ENCODE data around the gene LDLR.
A peak's percentile ranks its signal among the peaks of the same experiment; 100 is the strongest.
"Not testable (repeated sequence)": the region's sequence is repeated elsewhere in the genome, so short reads cannot be mapped to it uniquely, and the experiment has no call there.

Gene LDLR

DNA sequence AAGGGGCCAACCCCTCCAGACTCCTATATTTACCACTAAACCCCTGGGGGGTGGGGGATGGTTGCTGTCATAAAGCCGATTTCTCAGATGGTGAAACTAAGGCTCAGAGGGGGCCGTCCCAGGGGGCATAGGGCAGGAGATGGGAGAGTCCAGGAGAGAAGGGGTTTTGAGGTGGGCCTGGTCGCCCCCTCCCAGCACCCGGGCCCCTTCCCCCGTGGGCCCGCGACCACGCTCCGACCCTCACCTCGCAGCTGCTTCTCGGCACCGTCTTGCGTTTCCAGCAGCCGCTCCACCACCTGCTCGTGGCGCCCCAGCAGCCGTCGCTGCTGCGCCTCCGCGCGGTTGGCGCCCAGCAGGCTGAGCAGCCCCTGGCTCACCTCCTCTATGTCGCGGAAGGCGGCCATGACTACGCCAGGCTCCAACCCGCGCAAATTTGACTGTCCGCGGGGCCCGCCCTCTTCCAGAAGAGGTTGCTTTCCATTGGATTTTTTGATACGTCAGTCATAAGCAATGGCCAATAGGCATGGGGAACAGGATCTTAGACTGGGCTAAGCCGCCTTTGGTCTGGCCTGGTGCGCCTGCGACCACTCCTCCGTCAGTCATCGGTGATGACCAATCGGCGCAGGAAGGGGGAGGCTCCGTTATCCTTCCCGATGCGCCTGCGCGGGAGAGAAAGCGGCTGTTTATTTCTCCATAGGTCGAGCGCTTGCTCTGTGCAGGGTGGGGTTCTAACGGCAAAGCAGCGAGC lies 66.3 kb downstream of the LDLR start, which contains the start of gene SPC24:
Gene SPC24, minus strand, starts transcription at position 410 of the 748 bp plus-strand sequence. Its CDS starts 6 bp downstream, at position 404.
- DNase-seq (ENCODE audit: low read depth) = peak; percentile 98
- TF ChIP-seq, protein P1, sequence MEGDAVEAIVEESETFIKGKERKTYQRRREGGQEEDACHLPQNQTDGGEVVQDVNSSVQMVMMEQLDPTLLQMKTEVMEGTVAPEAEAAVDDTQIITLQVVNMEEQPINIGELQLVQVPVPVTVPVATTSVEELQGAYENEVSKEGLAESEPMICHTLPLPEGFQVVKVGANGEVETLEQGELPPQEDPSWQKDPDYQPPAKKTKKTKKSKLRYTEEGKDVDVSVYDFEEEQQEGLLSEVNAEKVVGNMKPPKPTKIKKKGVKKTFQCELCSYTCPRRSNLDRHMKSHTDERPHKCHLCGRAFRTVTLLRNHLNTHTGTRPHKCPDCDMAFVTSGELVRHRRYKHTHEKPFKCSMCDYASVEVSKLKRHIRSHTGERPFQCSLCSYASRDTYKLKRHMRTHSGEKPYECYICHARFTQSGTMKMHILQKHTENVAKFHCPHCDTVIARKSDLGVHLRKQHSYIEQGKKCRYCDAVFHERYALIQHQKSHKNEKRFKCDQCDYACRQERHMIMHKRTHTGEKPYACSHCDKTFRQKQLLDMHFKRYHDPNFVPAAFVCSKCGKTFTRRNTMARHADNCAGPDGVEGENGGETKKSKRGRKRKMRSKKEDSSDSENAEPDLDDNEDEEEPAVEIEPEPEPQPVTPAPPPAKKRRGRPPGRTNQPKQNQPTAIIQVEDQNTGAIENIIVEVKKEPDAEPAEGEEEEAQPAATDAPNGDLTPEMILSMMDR (conservative IDR thresholded peaks at IDR 0.05; ENCODE audit: low read length) = no peak
- peak within 1 kb of the TSS; percentile 81 for H3K4me3 ChIP-seq (ENCODE audit: low read length)

DNA sequence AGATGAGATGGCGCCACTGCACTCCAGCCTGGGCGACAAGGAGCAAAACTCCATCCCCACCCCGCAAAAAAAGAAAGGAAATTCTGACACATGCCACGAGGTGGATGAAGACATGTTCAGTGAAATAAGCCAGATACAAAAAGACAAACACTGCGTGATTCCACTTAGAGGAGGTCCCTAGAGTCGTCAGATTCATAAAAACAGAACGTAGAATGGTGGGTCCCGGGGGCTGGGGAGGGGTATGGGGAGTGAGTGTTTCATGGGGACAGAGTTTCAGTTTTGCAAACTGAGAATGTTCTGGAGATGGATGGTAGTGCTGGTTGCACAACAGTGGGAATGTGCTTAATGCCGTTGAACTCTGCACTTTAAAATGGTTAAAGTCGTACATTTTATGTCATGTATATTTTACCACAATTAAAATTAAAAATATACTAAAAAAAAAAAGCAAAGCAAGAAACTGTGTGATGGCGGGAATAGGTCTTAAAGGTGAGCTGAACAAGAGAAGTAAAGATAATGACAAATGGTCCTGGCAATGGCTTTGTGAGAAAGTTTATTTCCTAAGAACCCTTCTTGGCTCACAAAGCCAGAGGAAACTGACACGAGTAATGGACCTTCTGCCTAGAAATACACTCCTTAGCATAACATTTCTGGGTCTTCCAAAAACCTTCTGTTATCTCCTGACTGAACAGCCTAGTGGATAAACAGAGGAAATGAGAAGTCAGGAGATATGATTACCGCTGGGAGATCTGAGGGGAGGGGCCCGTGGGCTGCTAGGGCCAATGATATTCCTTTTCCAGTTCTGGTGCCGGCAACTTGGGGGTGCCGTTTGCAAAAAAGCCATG lies 70.6 kb downstream of the LDLR start:
- TF ChIP-seq, protein P1 (conservative IDR thresholded peaks at IDR 0.05; ENCODE audit: low read length) = no peak; the same call in 1 of the 2 replicates
- no peak for DNase-seq (ENCODE audit: low read depth)
- no peak overlapping the region for H3K4me3 ChIP-seq (ENCODE audit: low read length)

DNA sequence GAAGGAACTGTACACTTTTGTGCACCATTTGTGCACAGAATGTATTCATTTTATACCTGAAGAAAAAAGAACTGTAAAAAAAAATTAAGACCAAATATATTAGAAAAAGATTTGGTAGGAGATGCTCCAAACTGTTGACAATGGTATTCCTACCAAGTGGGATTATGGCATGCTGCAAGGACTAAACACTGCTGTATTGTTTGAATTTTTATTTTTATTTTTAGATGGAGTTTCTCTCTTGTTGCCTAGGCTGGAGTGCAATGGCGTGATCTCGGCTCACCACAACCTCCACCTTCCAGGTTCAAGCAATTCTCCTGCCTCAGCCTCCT lies 71.1 kb downstream of the LDLR start:
- not testable (repeated sequence) for DNase-seq (ENCODE audit: low read depth)

DNA sequence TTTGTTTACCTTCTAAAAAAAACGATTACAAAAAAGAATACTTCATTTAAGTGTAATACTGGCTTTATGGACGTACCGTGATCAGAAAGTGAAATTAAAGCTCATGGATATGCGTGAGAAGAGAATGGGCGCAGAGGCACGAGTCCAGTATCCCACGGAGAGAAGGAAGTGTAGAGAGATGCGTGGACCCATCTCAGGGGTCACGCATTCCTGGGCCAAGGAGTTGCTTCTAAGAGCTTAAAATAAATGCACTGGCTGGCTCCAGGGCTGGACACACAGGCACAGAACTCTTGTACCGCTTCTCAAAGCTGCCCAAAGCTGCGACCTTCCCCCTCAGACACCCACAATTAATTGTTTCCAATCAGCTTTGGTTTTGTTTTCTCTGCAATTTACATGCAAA lies 75.0 kb downstream of the LDLR start:
- H3K4me3 ChIP-seq (ENCODE audit: low read length) = peak overlapping the region; percentile 45
- TF ChIP-seq, protein P1 (conservative IDR thresholded peaks at IDR 0.05; ENCODE audit: low read length) = no peak
- DNase-seq (ENCODE audit: low read depth) = peak; percentile 56

More for the DNA sequence above, 71.1 kb downstream of the LDLR start:
- not testable (repeated sequence) for H3K4me3 ChIP-seq (ENCODE audit: low read length)

DNA sequence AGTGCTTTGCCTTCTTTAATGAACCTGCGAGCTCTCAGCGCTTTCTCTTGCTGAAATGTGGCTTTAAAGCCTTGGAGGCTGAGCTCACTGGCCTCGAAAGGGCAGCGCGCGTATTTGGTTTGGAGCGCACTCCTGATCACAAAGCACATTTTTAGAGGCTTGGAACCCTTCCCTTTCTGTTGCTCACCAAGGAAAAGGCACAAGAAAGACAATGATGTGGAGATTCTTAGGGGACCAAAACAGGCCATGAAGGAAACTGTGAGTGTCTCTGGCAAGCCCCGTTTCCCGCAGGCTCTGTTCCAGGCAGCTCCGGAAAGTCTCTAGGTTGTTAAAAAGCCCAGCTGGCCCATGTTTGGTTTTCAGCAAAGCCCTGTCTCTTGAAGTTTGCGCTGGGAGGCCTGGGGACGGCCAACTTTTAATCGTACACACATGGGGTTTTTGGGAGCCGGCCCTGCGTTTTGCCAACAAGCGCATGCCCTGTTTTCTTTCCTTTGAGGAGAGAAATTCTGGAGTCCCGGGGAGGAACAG lies 75.7 kb downstream of the LDLR start:
- H3K4me3 ChIP-seq (ENCODE audit: low read length) = peak overlapping the region; percentile 45
- DNase-seq (ENCODE audit: low read depth) = peak; percentile 97
- TF ChIP-seq, protein P1 (conservative IDR thresholded peaks at IDR 0.05; ENCODE audit: low read length) = no peak

DNA sequence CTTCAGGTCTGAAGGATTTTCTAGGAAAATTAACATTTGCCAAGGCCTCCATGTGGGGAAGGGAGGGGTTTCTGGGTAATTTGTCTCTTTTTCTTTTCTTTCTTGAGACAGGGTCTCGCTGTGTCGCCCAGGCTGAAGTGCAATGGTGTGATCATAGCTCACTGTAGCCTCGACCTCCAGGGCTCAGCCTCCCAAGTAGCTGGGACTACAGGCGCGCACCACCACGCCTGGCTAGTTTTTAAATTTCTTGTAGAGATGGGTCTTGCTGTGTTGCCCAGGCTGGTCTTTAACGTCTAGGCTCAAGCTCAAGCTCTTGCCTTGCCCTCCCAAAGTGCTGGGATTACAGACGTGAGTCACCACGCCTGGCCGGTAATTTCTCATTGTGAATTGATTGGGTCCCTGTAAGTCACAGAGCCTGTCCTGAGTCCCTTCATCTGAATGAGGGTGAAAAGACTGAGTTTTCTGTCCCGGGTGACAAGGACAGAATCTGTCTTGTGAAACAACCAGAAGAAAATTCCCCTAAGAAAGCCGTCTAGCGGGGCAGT lies 76.3 kb downstream of the LDLR start:
- H3K4me3 ChIP-seq (ENCODE audit: low read length) = peak overlapping the region; percentile 20
- TF ChIP-seq, protein P1 (conservative IDR thresholded peaks at IDR 0.05; ENCODE audit: low read length) = no peak
- DNase-seq (ENCODE audit: low read depth) = peak; percentile 53
